ENCODE results near the gene UBE2QL1. TPM values are rescaled to one million over a fixed set of nuclear protein-coding genes. Genes with fewer than 3 reads are reported as not detected.
"Not testable (repeated sequence)": the region's sequence is repeated elsewhere in the genome, so short reads cannot be mapped to it uniquely, and the experiment has no call there.

UBE2QL1 gene
- total RNA-seq, 2 experiments from 2014 or later = not detected

- intact Hi-C loops (cut with micrococcal nuclease) = loop anchor here (10.0 kb wide), 2 partner anchors 236 to 1376 kb away; no protein-coding TSS in a partner anchor
Measured at GRCh38 chr5:6498968-6499367, 50.3 kb downstream of the UBE2QL1 start.

DNA sequence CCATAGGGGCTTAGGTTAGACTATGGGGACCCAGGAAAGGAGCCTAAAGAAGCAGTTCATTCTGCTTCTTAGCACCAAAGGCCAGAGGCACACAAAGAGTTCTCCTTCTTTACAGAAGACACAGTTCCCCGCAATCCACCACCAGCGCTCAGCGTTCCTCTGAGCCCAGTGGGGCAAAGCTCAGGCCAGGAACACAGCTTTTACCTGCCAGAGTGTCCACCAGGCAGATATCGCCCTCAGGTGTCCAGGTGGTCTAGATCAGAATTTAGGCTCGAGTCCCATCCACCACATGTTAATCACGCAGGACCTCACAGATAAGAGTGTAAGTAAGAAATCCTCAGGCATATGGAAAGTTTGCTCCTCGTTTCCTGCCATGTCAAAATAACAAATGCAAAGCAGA lies 53.0 kb downstream of the UBE2QL1 start:
- no peaks in the 10 kb centered on the region for H3K9me3 Mint-ChIP-seq

More at GRCh38 chr5:6498968-6499367, 50.3 kb downstream of the UBE2QL1 start:
- no peak overlapping the region for H3K4me3 Mint-ChIP-seq
- H3K9me3 Mint-ChIP-seq = no peaks in the 10 kb centered on the region
- ChIA-PET CTCF (no interaction called here), POLR2A (no interaction called here)
- H3K27me3 Mint-ChIP-seq = peaks cover 6% of the 10 kb centered on the region
- DNase-seq = no peak
- no peak overlapping the region for H3K27ac Mint-ChIP-seq
- H3K4me1 Mint-ChIP-seq (ENCODE audit: low read depth) = peaks cover 12% of the 10 kb centered on the region
- H3K36me3 Mint-ChIP-seq = no peaks in the 10 kb centered on the region

DNA sequence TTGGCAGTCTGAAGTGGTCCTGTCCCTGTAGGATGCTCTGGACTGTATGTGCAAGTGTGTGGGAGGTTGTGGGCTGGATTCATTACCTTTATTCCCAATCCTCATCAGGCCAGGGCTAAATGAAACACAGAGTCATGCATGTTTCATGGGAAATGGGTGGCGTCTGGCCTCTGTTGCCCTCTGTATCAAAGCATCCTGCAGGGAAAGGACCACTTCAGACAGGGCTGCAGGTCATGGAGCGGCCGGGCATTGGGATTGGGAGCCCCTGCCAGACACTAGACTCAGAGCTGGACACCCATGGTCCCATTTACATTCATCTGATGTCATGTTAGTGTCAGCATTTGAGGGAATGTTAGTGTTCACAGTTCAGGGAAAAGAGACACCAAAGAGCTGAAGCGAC lies 53.8 kb downstream of the UBE2QL1 start:
- POLR2A ChIA-PET = no interaction called here
- CTCF ChIA-PET = no interaction called here
- Mint-ChIP-seq H3K9me3 (no peaks in the 10 kb centered on the region), H3K27ac (no peak overlapping the region), H3K4me1 (ENCODE audit: low read depth) (peaks cover 2% of the 10 kb centered on the region), H3K36me3 (no peaks in the 10 kb centered on the region), H3K4me3 (no peak overlapping the region), H3K27me3 (peaks cover 19% of the 10 kb centered on the region)
- no peak for DNase-seq
- intact Hi-C loops (cut with micrococcal nuclease) = no loop called here

More for the DNA sequence above, 53.0 kb downstream of the UBE2QL1 start:
- Mint-ChIP-seq H3K36me3 (no peaks in the 10 kb centered on the region), H3K4me1 (ENCODE audit: low read depth) (peaks cover 3% of the 10 kb centered on the region), H3K27me3 (peaks cover 19% of the 10 kb centered on the region), H3K27ac (no peak overlapping the region), H3K4me3 (no peak overlapping the region)
- DNase-seq = no peak
- POLR2A ChIA-PET = no interaction called here
- intact Hi-C loops (cut with micrococcal nuclease) = no loop called here
- CTCF ChIA-PET = no interaction called here

DNA sequence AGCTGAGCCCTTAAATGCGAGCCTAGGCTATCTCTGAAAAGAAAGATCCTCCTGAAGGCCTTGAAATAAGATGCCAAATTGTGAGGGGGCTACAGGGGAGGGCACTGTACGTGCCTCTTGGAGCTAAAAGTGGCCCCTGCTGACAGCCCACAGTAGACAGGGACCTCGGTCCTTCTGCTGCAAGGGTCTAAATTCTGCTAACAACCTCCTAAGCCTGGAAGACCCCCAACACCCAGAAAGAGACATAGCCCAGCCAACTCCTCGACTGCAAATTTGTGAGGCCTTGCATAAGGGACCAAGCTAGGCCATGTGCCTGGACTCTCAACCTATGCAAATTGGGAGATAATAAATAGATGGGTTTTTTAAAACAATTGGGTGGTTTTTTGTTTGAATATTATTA lies 54.7 kb downstream of the UBE2QL1 start:
- Mint-ChIP-seq H3K27ac (no peak overlapping the region), H3K4me1 (ENCODE audit: low read depth) (peaks cover 2% of the 10 kb centered on the region), H3K36me3 (no peaks in the 10 kb centered on the region), H3K9me3 (no peaks in the 10 kb centered on the region), H3K4me3 (no peak overlapping the region), H3K27me3 (peaks cover 19% of the 10 kb centered on the region)
- intact Hi-C loops (cut with micrococcal nuclease) = no loop called here
- ChIA-PET POLR2A (no interaction called here), CTCF (no interaction called here)
- DNase-seq = no peak

GRCh38 chr5:6504677-6505415 lies 56.2 kb downstream of the UBE2QL1 start:
- CTCF ChIA-PET = no interaction called here
- intact Hi-C loops (cut with micrococcal nuclease) = no loop called here
- Mint-ChIP-seq H3K4me3 (no peak overlapping the region), H3K36me3 (no peaks in the 10 kb centered on the region), H3K4me1 (ENCODE audit: low read depth) (no peaks in the 10 kb centered on the region), H3K27me3 (peaks cover 19% of the 10 kb centered on the region), H3K27ac (no peak overlapping the region), H3K9me3 (no peaks in the 10 kb centered on the region)
- DNase-seq = no peak
- POLR2A ChIA-PET = no interaction called here

DNA sequence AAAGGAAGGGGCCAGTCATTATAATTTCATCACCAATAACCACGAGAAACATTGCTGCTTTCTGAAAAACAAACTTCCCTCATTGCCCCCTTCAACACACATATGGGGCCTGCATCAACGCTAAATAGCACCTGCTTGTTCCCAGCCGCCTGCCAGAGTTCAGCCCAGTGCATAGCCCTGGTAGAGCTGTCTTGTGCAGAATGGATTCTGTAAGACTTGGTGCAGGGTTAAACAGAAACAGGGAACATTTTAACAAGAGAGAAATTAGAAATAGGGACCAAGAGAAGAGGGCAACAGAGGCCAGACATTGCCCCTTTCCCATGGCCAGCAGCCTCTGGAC lies 56.7 kb downstream of the UBE2QL1 start:
- Mint-ChIP-seq H3K9me3 (no peaks in the 10 kb centered on the region), H3K27ac (no peak overlapping the region), H3K4me3 (no peak overlapping the region), H3K36me3 (no peaks in the 10 kb centered on the region), H3K4me1 (ENCODE audit: low read depth) (no peaks in the 10 kb centered on the region), H3K27me3 (peaks cover 19% of the 10 kb centered on the region)
- ChIA-PET POLR2A (no interaction called here), CTCF (no interaction called here)
- intact Hi-C loops (cut with micrococcal nuclease) = no loop called here
- DNase-seq = no peak

GRCh38 chr5:6505783-6506557 lies 57.3 kb downstream of the UBE2QL1 start:
- intact Hi-C loops (cut with micrococcal nuclease) = no loop called here
- H3K36me3 Mint-ChIP-seq = no peaks in the 10 kb centered on the region
- ChIA-PET CTCF (no interaction called here), POLR2A (no interaction called here)
- no peaks in the 10 kb centered on the region for H3K9me3 Mint-ChIP-seq
- no peaks in the 10 kb centered on the region for H3K4me1 Mint-ChIP-seq (ENCODE audit: low read depth)
- H3K27me3 Mint-ChIP-seq = peaks cover 19% of the 10 kb centered on the region
- no peak for DNase-seq
- H3K27ac Mint-ChIP-seq = no peak overlapping the region
- H3K4me3 Mint-ChIP-seq = no peak overlapping the region

- Mint-ChIP-seq H3K4me1 (ENCODE audit: low read depth) (no peaks in the 10 kb centered on the region), H3K36me3 (no peaks in the 10 kb centered on the region), H3K4me3 (no peak overlapping the region), H3K9me3 (no peaks in the 10 kb centered on the region), H3K27ac (no peak overlapping the region), H3K27me3 (peaks cover 19% of the 10 kb centered on the region)
- POLR2A ChIA-PET = no interaction called here
- intact Hi-C loops (cut with micrococcal nuclease) = no loop called here
- CTCF ChIA-PET = no interaction called here
- no peak for DNase-seq
Measured at GRCh38 chr5:6506611-6507010, 58.0 kb downstream of the UBE2QL1 start.

DNA sequence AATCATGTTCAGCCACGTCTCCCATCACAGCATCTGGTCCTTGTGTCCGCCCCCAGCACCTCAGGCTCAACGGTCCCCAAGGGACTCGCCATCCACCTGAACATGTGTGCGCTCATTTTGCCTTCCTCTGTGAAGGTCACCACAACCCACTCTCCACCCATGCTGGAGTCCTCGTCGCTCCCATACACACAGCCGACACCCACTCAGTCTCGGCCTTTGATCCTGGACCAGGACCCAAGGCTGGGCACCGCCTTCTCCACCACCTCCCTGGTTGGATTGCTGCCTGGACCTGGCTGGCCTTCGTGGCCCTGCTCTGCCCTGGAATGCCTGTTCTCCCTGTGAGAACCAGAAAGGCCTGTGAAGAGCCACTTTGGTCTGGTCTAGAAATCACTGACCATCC lies 60.3 kb downstream of the UBE2QL1 start:
- no peak for DNase-seq
- ChIA-PET POLR2A (no interaction called here), CTCF (no interaction called here)
- Mint-ChIP-seq H3K4me1 (ENCODE audit: low read depth) (no peaks in the 10 kb centered on the region), H3K4me3 (no peak overlapping the region), H3K27ac (no peak overlapping the region), H3K9me3 (no peaks in the 10 kb centered on the region), H3K36me3 (no peaks in the 10 kb centered on the region), H3K27me3 (peaks cover 19% of the 10 kb centered on the region)
- intact Hi-C loops (cut with micrococcal nuclease) = no loop called here

DNA sequence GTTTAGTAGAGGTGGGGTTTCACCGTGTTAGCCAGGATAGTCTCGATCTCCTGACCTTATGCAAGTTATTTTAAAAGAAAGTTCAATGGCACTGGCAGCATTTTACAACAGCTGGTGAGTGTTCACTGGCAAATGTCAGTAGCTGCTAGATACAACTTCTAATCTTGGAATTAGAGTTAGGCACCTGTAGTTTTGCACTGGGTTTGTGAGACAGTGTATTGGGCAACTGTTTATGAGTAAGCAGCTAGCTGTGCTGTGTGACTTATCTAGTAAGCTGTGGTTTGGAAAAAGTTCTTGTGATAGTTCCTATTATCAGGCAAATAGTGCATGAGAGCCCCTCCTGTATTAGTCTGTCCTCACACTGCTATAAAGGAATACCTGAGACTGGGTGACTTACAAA lies 61.5 kb downstream of the UBE2QL1 start:
- ChIA-PET POLR2A (no interaction called here), CTCF (no interaction called here)
- DNase-seq = no peak
- H3K4me3 Mint-ChIP-seq = no peak overlapping the region
- H3K36me3 Mint-ChIP-seq = no peaks in the 10 kb centered on the region
- no peaks in the 10 kb centered on the region for H3K4me1 Mint-ChIP-seq (ENCODE audit: low read depth)
- no peak overlapping the region for H3K27ac Mint-ChIP-seq
- H3K27me3 Mint-ChIP-seq = peaks cover 12% of the 10 kb centered on the region
- H3K9me3 Mint-ChIP-seq = no peaks in the 10 kb centered on the region
- intact Hi-C loops (cut with micrococcal nuclease) = no loop called here

- Mint-ChIP-seq H3K9me3 (no peaks in the 10 kb centered on the region), H3K27ac (no peak overlapping the region), H3K4me3 (no peak overlapping the region), H3K4me1 (ENCODE audit: low read depth) (no peaks in the 10 kb centered on the region), H3K27me3 (peaks cover 3% of the 10 kb centered on the region), H3K36me3 (no peaks in the 10 kb centered on the region)
- ChIA-PET CTCF (no interaction called here), POLR2A (no interaction called here)
- no peak for DNase-seq
- intact Hi-C loops (cut with micrococcal nuclease) = no loop called here
Measured at GRCh38 chr5:6510973-6511372, 62.3 kb downstream of the UBE2QL1 start.

DNA sequence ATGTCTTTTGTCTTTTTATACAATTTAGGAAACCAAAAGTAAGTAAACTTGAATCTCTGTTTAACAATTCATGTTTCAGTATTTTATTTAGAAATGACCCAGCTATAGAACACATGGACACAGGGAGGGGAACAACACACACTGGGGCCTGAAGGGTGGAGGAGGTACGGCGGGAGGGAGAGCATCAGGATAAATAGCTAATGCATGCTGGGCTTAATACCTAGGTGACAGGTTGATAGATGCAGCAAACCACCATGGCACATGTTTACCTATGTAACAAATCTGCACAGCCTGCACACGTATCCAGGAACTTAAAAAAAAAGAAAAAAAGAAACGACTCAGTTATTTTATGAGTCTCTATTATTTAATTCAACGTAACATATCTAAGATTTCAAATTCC lies 67.2 kb downstream of the UBE2QL1 start:
- H3K4me3 Mint-ChIP-seq; H3K36me3 Mint-ChIP-seq; intact Hi-C loops (cut with micrococcal nuclease): not testable (repeated sequence)

GRCh38 chr5:6516823-6517222 lies 68.2 kb downstream of the UBE2QL1 start:
- H3K9me3 Mint-ChIP-seq = no peaks in the 10 kb centered on the region
- no peaks in the 10 kb centered on the region for H3K36me3 Mint-ChIP-seq
- H3K27me3 Mint-ChIP-seq = peaks cover 22% of the 10 kb centered on the region
- H3K27ac Mint-ChIP-seq = no peak overlapping the region
- H3K4me1 Mint-ChIP-seq (ENCODE audit: low read depth) = no peaks in the 10 kb centered on the region
- POLR2A ChIA-PET = no interaction called here
- intact Hi-C loops (cut with micrococcal nuclease) = no loop called here
- CTCF ChIA-PET = no interaction called here
- H3K4me3 Mint-ChIP-seq = no peak overlapping the region
- no peak for DNase-seq

More for the DNA sequence above, 67.2 kb downstream of the UBE2QL1 start:
- H3K9me3 Mint-ChIP-seq; H3K27ac Mint-ChIP-seq; CTCF ChIA-PET; DNase-seq; POLR2A ChIA-PET; H3K4me1 Mint-ChIP-seq (ENCODE audit: low read depth): not testable (repeated sequence)
- H3K27me3 Mint-ChIP-seq = peaks cover 18% of the 10 kb centered on the region

Measured in activated CD4-positive, alpha-beta memory T cell treated with anti-CD3 and anti-CD28 coated beads for 36 hours (primary cell).